K562 (cell line): ENCODE measurements around the gene IL37. TPM values are rescaled to one million over a fixed set of nuclear protein-coding genes. Genes with fewer than 3 reads are reported as not detected.

Experiments
- ATAC-seq: fragments of 200-7000 bp; cut with Tn5 transposase; 3 replicates; pipeline ENCODE4 v1.9.1; 2020; ENCODE audit warnings: moderate library complexity
- BruUV-seq: library from RNA; stranded (reverse); fragments of 400-500 nt; replicated peaks from 2 replicates; lab custom pipeline; 2021; lab: Mats Ljungman, UMichigan
- CTCF ChIA-PET: fragments of 300-600 bp; formaldehyde crosslinking; extraction: SDS; loops from one replicate; lab custom pipeline; 2021; ENCODE audit warnings: low intra/inter-chr PET ratio; lab: Yijun Ruan, JAX
- POLR2A ChIA-PET: fragments of 300-600, 350-650 bp; sonication (Branson Sonifier 250); formaldehyde crosslinking; extraction: SDS; loops from one replicate; lab custom pipeline; 2021; ENCODE audit warnings: antibody characterized with exemption, inconsistent platforms; lab: Yijun Ruan, JAX
- DNase-seq, 4 experiments: peaks; one replicate each; pipeline versions ENCODE4 v3.0.0 to v3.0.0-alpha.2; 2011 to 2018; ENCODE audit warnings: low spot score in 3 of 4, mixed read lengths in 3 of 4; ENCODE audit errors: extremely low read depth in 1 of 4
- FAIRE-seq: peaks from 2 replicates; lab custom pipeline; 2011; peaks lifted over from hg19 to GRCh38; lab: Jason Lieb, UNC
- H2AFZ ChIP-seq: 2 replicates; pipeline ENCODE4 v1.6.0; 2011; ENCODE audit warnings: low read depth, low read length, control low read depth, inconsistent platforms
- H3K27ac ChIP-seq: fragments of 200-600 bp; 3 replicates; pipeline ENCODE4 v1.8.0; 2011; ENCODE audit warnings: low read depth, mild to moderate bottlenecking, control low read depth, inconsistent platforms, low read length, moderate library complexity, mixed read lengths; ENCODE audit errors: extremely low read depth
- H3K27me3 ChIP-seq, 2 experiments: fragments of 300-600 bp in 1 of 2; 2 replicates in 1 of 2; 3 replicates in 1 of 2; pipeline versions ENCODE4 v1.6.0 to v1.8.0; 2011; ENCODE audit warnings: inconsistent platforms in 2 of 2, low read length in 2 of 2, mild to moderate bottlenecking in 1 of 2, mixed read lengths in 1 of 2, moderate library complexity in 1 of 2; ENCODE audit not compliant: control insufficient read depth in 2 of 2, insufficient read depth in 2 of 2
- H3K36me3 ChIP-seq: fragments of 300-600 bp; 3 replicates; pipeline ENCODE4 v1.8.0; 2011; ENCODE audit warnings: mild to moderate bottlenecking, low read length, inconsistent platforms; ENCODE audit not compliant: control insufficient read depth, insufficient read depth
- H3K4me1 ChIP-seq, 2 experiments: fragments of 200-600 bp in 1 of 2; replicated peaks in 1 of 2; 2 replicates in 1 of 2; 3 replicates in 1 of 2; pipeline versions ENCODE4 v1.5.1 to v1.8.0; 2011; ENCODE audit warnings: inconsistent platforms in 2 of 2, low read length in 2 of 2, mild to moderate bottlenecking in 1 of 2, mixed read lengths in 1 of 2, moderate library complexity in 1 of 2; ENCODE audit not compliant: control insufficient read depth in 2 of 2, insufficient read depth in 2 of 2
- H3K4me2 ChIP-seq: 2 replicates; pipeline ENCODE4 v1.6.1; 2011; ENCODE audit warnings: low read length, control low read depth, inconsistent platforms, mixed read lengths; ENCODE audit not compliant: insufficient read depth
- H3K4me3 ChIP-seq: fragments of 200-600 bp; sonication (generic), shearing (Covaris generic); 2 replicates; pipeline ENCODE4 v1.5.1; 2016; ENCODE audit warnings: control low read depth, inconsistent platforms
- H3K79me2 ChIP-seq: fragments of 200-600 bp; 3 replicates; pipeline ENCODE4 v1.8.0; 2011; ENCODE audit warnings: low read length, inconsistent platforms; ENCODE audit not compliant: control insufficient read depth, insufficient read depth
- H3K9ac ChIP-seq, 2 experiments: 2 replicates each; pipeline versions ENCODE4 v1.6.0 to v1.6.1; 2011; ENCODE audit warnings: low read depth in 2 of 2, low read length in 2 of 2, control low read depth in 1 of 2, inconsistent platforms in 1 of 2, mild to moderate bottlenecking in 1 of 2, mixed read lengths in 1 of 2; ENCODE audit not compliant: insufficient read depth in 1 of 2
- H3K9me1 ChIP-seq: one replicate; pipeline ENCODE4 v1.6.0; 2011; ENCODE audit warnings: inconsistent platforms, mild to moderate bottlenecking, low read length, moderate library complexity; ENCODE audit not compliant: control insufficient read depth, insufficient read depth
- H3K9me3 ChIP-seq: replicated peaks from 2 replicates; pipeline ENCODE4 v1.5.1; 2011; ENCODE audit warnings: low read depth, low read length, inconsistent platforms; ENCODE audit not compliant: control insufficient read depth, insufficient read depth
- H4K20me1 ChIP-seq: replicated peaks from 2 replicates; pipeline ENCODE4 v1.6.1; 2011; ENCODE audit warnings: low read length, inconsistent platforms, mixed read lengths; ENCODE audit not compliant: control insufficient read depth, insufficient read depth
- ASH1L ChIP-seq: fragments of 450-650 bp; IDR thresholded peaks from 2 replicates; pipeline ENCODE4 v1.6.1; 2018; ENCODE audit warnings: borderline replicate concordance, mild to moderate bottlenecking, low read depth; ENCODE audit not compliant: partially characterized antibody
- BMI1 ChIP-seq: fragments of 150-350 bp; IDR thresholded peaks from 2 replicates; pipeline ENCODE4 v1.6.1; 2014; ENCODE audit warnings: low read length
- BRF1 ChIP-seq: IDR thresholded peaks from 3 replicates; pipeline ENCODE4 v1.6.1; 2011; ENCODE audit warnings: borderline replicate concordance, mild to moderate bottlenecking; ENCODE audit not compliant: insufficient read length; ENCODE audit errors: extremely low read depth
- CCAR2 ChIP-seq: fragments of 200-400 bp; formaldehyde crosslinking; IDR thresholded peaks from 2 replicates; pipeline ENCODE4 v1.6.1; 2017; ENCODE audit warnings: mild to moderate bottlenecking, low read depth, low read length
- FOXM1 ChIP-seq, 2 experiments: fragments of 450-650 bp in 1 of 2; sonication (generic) in 1 of 2; formaldehyde crosslinking in 1 of 2; IDR thresholded peaks; 2 replicates each; pipeline versions ENCODE4 v1.6.1 to v1.9.0; 2017 to 2022; ENCODE audit warnings: low read depth in 2 of 2, mild to moderate bottlenecking in 2 of 2, missing genetic modification reagents in 1 of 2, moderate library complexity in 1 of 2
- GTF2E2 ChIP-seq: fragments of 200-800 bp; sonication (Bioruptor generic); IDR thresholded peaks from 2 replicates; pipeline ENCODE4 v1.6.1; 2016; ENCODE audit warnings: missing genetic modification characterization, missing compliant biosample characterization
- ILK ChIP-seq: fragments of 450-650 bp; IDR thresholded peaks from 2 replicates; pipeline ENCODE4 v1.6.1; 2016; ENCODE audit warnings: missing genetic modification characterization, low read depth, mild to moderate bottlenecking, missing compliant biosample characterization, moderate library complexity, borderline replicate concordance
- JUND ChIP-seq, 2 experiments: IDR thresholded peaks; 2 replicates in 1 of 2; 3 replicates in 1 of 2; pipeline ENCODE4 v1.6.1; 2011; ENCODE audit warnings: borderline replicate concordance in 2 of 2, low read depth in 2 of 2, low read length in 2 of 2, improper control_type of control experiment in 1 of 2, missing biosample characterization in 1 of 2, missing genetic modification characterization in 1 of 2, missing genetic modification reagents in 1 of 2
- KLF1 ChIP-seq: fragments of 450-650 bp; IDR thresholded peaks from 2 replicates; pipeline ENCODE4 v1.6.1; 2016; ENCODE audit warnings: missing genetic modification characterization, missing compliant biosample characterization
- KLF13 ChIP-seq: fragments of 450-650 bp; IDR thresholded peaks from 2 replicates; pipeline ENCODE4 v1.6.1; 2016; ENCODE audit warnings: missing genetic modification characterization, low read depth, mild to moderate bottlenecking, missing compliant biosample characterization, moderate library complexity, borderline replicate concordance
- KLF16 ChIP-seq: IDR thresholded peaks from 2 replicates; pipeline ENCODE4 v1.6.1; 2016; ENCODE audit warnings: antibody characterized with exemption
- MAFK ChIP-seq: IDR thresholded peaks from 2 replicates; pipeline ENCODE4 v1.6.1; 2011; ENCODE audit warnings: low read length, improper control_type of control experiment
- NELFE ChIP-seq: IDR thresholded peaks from 2 replicates; pipeline ENCODE4 v1.6.1; 2011; ENCODE audit warnings: mild to moderate bottlenecking; ENCODE audit not compliant: insufficient read depth, insufficient read length
- SMAD4 ChIP-seq: fragments of 250-450 bp; sonication (Bioruptor Pico); conservative IDR thresholded peaks from 2 replicates; pipeline ENCODE4 v1.8.0; 2021; ENCODE audit warnings: inconsistent platforms, mild to moderate bottlenecking, moderate library complexity
- TCF3 ChIP-seq: sonication (generic); formaldehyde crosslinking; IDR thresholded peaks from 2 replicates; pipeline ENCODE4 v1.4.0; 2020; ENCODE audit warnings: mild to moderate bottlenecking, missing genetic modification reagents
- TOE1 ChIP-seq, 2 experiments: fragments of 450-650 bp in 1 of 2; sonication (generic) in 1 of 2; formaldehyde crosslinking in 1 of 2; IDR thresholded peaks; 2 replicates each; pipeline versions ENCODE4 v1.7.1 to v1.8.0; 2016 to 2022; ENCODE audit warnings: borderline replicate concordance in 2 of 2, mild to moderate bottlenecking in 2 of 2, antibody characterized with exemption in 1 of 2, inconsistent platforms in 1 of 2, low read depth in 1 of 2, missing genetic modification reagents in 1 of 2, moderate library complexity in 1 of 2
- ZNF431 ChIP-seq: sonication (generic); formaldehyde crosslinking; IDR thresholded peaks from 2 replicates; pipeline ENCODE4 v1.8.0; 2022; ENCODE audit warnings: mild to moderate bottlenecking, missing genetic modification reagents
- ZNF436 ChIP-seq: fragments of 250-450, 450-650 bp; sonication (Bioruptor Pico); formaldehyde crosslinking; IDR thresholded peaks from 2 replicates; pipeline ENCODE4 v1.7.0; 2020; ENCODE audit warnings: mild to moderate bottlenecking
- ZNF695 ChIP-seq: fragments of 450-650 bp; formaldehyde crosslinking; IDR thresholded peaks from 2 replicates; pipeline ENCODE4 v1.4.0; 2020; ENCODE audit warnings: mild to moderate bottlenecking, moderate library complexity
- ZSCAN29 ChIP-seq: fragments of 450-650 bp; IDR thresholded peaks from 2 replicates; pipeline ENCODE4 v1.6.1; 2017
- WGBS: fragments of 100-300 bp; shearing (Covaris generic); methylation state at CpG from one replicate; pipeline ENCODE4 v1.1.6; 2016; ENCODE audit warnings: low coverage, mixed read lengths; ENCODE audit not compliant: insufficient coverage; ENCODE audit errors: missing lambda C conversion rate; 5-methylcytosine and 5-hydroxymethylcytosine counted together
- in situ Hi-C: fragments of 300-500 bp; cut with MboI; formaldehyde crosslinking; loops from 4 replicates; pipeline ENCODE4 v1.15.0; 2018; ENCODE audit warnings: inconsistent platforms, mixed read lengths
- intact Hi-C: fragments of 100-400 bp; cut with micrococcal nuclease; formaldehyde crosslinking; loops from 2 replicates; pipeline ENCODE4 v1.14.2; 2022
- polyA plus RNA-seq, 8 experiments: library from polyadenylated mRNA; depleted of rRNA in 4 of 8; stranded (reverse) in 5 of 8; unstranded in 3 of 8; fragments of >200 nt; fragmentation: Nextera tagmentation in 2 of 8; fragmentation: Illumina TruSeq in 1 of 8; extraction: Ambion mirVana in 2 of 8; extraction: Trizol in 1 of 8; gene quantifications; 2 replicates each; pipeline versions ENCODE4 v1.2.1 to v1.2.3, GENCODE V29; 2011 to 2014; ENCODE audit warnings: inconsistent platforms in 1 of 8, missing spikeins in 1 of 8
- total RNA-seq, 7 experiments: library from RNA; depleted of rRNA in 6 of 7; stranded (reverse); fragments of >200 nt in 6 of 7; fragmentation: Illumina TruSeq in 2 of 7; extraction: Trizol in 2 of 7; gene quantifications; 2 replicates each; pipeline versions ENCODE4 v1.2.1 to v1.2.3, GENCODE V29; 2011 to 2021; ENCODE audit warnings: low replicate concordance in 1 of 7

Gene IL37
- total and polyA plus RNA-seq, 9 of the 15 experiments (the other 6 are each of a cell fraction or from before 2014, with no cell fraction given) = not detected

DNA sequence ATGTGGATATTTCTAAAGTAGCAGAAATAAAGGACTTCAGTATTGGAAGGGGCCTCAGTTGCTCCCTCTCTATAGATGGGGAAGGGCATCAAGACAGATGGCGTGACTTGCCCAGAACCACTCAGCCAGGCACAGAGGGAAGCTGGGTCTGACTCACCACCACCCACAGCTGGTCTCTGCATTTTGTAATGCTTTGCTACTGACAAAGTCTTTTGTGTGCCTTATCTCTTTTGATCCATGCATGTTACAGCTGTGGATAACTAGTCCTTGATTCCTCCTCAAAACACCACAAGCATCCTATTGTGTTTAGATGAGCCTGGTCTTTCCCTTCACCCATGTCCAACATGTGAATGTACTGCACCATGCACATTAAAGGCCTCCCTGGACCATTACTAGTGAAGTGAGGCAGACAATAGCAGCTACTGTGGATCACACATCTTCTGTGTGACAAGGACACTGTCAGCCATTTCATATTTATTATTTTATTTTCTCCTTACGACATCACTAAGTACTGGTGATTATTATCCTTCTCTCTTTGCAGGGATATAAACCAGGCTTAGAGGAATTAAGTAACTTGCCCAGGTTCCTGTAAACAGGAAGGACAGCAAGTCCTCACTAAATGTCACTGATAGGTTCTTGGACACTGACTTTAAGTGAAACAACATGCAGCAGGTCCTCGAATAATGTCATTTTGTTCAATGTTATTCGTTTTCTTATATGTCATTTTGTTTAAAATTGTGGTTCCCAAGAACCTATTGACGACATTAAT, 29.6 kb upstream of the IL37 start:
- ChIA-PET CTCF (interaction anchor here (0.7 kb wide), 1 partner anchor 132 kb away, joined by 3 read pairs; no protein-coding TSS in a partner anchor), POLR2A (interaction anchor here (1.1 kb wide), 1 partner anchor 175 kb away, joined by 3 read pairs; no protein-coding TSS in a partner anchor)
- no peaks in the 10 kb centered on the region for H3K9me1 ChIP-seq
- H3K27me3 ChIP-seq = peaks cover 0 to 13% of the 10 kb centered on the region in 2 experiments; a peak in 1 of 5 replicates
- H3K4me3 ChIP-seq = no peak overlapping the region
- no peaks in the 10 kb centered on the region for H3K9me3 ChIP-seq
- no peaks in the 10 kb centered on the region for H4K20me1 ChIP-seq
- no peak overlapping the region; a peak in 1 of 4 replicates for H3K9ac ChIP-seq
- H2AFZ ChIP-seq = no peak overlapping the region
- H3K79me2 ChIP-seq = no peaks in the 10 kb centered on the region
- BruUV-seq = no TSS peak
- no peaks in the 10 kb centered on the region for H3K36me3 ChIP-seq
- peaks cover 0 to 12% of the 10 kb centered on the region in 2 experiments; a peak in 3 of 5 replicates for H3K4me1 ChIP-seq
- 25% methylated on average over 5 of the region's 5 CpGs for WGBS
- DNase-seq = peak; percentile 31 to 56 (median 40)
- in situ Hi-C loops (loop anchor here (25.0 kb wide), 1 partner anchor 269 kb away; no protein-coding TSS in a partner anchor), intact Hi-C loops (loop anchor here (1.0 to 5.0 kb wide), 2 partner anchors 132 to 279 kb away; no protein-coding TSS in a partner anchor)
- no peak overlapping the region for H3K27ac ChIP-seq
- peak; percentile 13; the same call in 2 of the 3 replicates for ATAC-seq
- FAIRE-seq = peak; percentile 83
- H3K4me2 ChIP-seq = no peak overlapping the region
- TF ChIP-seq KLF16 = no peak
- TF ChIP-seq ZNF695 = no peak
- TF ChIP-seq KLF13 (tag) = no peak
- no peak for TF ChIP-seq FOXM1 (IDR thresholded peaks at IDR 0.05; ENCODE audit: low read depth)
- no peak for TF ChIP-seq FOXM1 (CRISPR knock-in tag; IDR thresholded peaks at IDR 0.05; ENCODE audit: low read depth)
- TF ChIP-seq ZNF436 (CRISPR knock-in tag) = no peak
- TF ChIP-seq KLF1 = no peak
- TF ChIP-seq BMI1 = no peak
- no peak for TF ChIP-seq GTF2E2
- no peak for TF ChIP-seq ASH1L
- TF ChIP-seq TCF3 (CRISPR knock-in tag) = peak; percentile 55; the same call in 1 of the 2 replicates
- TF ChIP-seq ZSCAN29 = no peak
- no peak for TF ChIP-seq TOE1 (IDR thresholded peaks at IDR 0.05; ENCODE audit: borderline replicate concordance)
- no peak for TF ChIP-seq TOE1 (CRISPR knock-in tag; IDR thresholded peaks at IDR 0.05; ENCODE audit: borderline replicate concordance, low read depth)
- TF ChIP-seq SMAD4 (CRISPR knock-in tag) = no peak
- TF ChIP-seq CCAR2 = no peak
- no peak for TF ChIP-seq MAFK
- no peak for TF ChIP-seq ILK (tag)
- TF ChIP-seq NELFE = no peak
- no peak for TF ChIP-seq ZNF431 (CRISPR knock-in tag)
- TF ChIP-seq JUND (IDR thresholded peaks at IDR 0.05; ENCODE audit: borderline replicate concordance, low read depth, low read length) = peak; percentile 84
- peak; percentile 84; the same call in 2 of the 3 replicates for TF ChIP-seq JUND (tag; IDR thresholded peaks at IDR 0.05; ENCODE audit: borderline replicate concordance, low read depth, low read length)
- no peak for TF ChIP-seq BRF1
